ENCODE results near the gene NXT1. TPM values are rescaled to one million over a fixed set of nuclear protein-coding genes. Genes with fewer than 3 reads are reported as not detected.

The NXT1 gene
- total RNA-seq, 2 experiments from 2014 or later, result 34.0 to 48.3 TPM

DNA sequence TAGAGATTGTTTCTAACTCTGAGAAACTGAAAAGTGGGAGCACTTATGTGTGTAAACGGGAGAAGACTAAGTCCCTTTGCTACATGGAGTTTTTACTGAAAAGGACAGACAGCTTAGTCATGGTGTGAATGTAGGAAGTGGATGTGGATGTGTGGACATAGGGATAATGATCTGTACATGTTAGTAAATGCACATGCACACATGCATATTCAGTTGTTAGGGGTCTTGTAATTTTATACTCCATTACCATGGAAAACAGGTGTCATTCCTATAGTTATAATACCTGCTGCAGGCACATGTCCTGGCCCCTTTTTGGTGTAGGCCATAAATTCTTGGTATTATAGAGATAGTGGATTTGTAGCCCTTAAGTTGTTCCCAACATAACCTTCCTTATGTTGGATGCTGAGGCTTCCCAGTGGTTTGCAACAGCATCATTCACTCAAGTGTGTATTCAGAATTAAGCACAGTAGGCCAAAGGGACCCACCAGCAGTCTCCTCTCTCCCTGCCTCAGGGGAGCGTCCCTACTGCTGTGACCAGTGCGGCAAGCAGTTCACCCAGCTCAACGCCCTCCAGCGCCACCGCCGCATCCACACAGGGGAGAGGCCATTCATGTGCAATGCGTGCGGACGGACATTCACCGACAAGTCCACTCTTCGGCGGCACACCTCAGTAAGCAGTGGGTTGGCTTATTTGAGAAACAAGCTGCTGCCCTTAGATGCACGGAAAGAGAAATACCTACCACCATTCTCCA lies 18.7 kb downstream of the NXT1 start:
- Mint-ChIP-seq H3K27ac (no peak overlapping the region), H3K36me3 (peaks cover 56% of the 10 kb centered on the region), H3K4me1 (peaks cover 36% of the 10 kb centered on the region), H3K4me3 (no peak overlapping the region), H3K9me3 (ENCODE audit: low read depth) (no peaks in the 10 kb centered on the region), H3K27me3 (no peaks in the 10 kb centered on the region)
- ATAC-seq (no peak), DNase-seq (no peak)
- CTCF ChIA-PET, result no interaction called here

DNA sequence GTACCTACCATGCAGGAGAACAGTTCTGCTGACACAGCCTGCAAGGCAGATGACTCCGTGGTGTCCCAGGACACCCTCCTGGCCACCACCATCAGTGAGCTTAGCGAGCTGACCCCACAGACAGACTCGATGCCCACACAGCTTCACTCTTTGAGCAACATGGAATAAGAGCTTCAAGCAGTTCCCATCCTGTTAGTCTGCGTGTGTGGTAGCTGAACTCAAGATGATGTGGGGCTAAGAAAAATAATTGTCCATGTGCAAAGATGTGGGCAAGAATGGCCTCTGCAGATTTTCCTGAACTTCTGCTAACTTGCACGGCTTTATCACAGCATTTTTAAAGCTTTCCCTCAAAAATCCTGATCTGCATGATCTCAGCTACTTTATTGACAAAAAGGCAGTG lies 19.7 kb downstream of the NXT1 start:
- no peak overlapping the region for H3K4me3 Mint-ChIP-seq
- CTCF ChIA-PET, result interaction anchor here (0.9 kb wide), 1 partner anchor 11 kb away, joined by 5 read pairs; no protein-coding TSS in a partner anchor
- H3K36me3 Mint-ChIP-seq, result peaks cover 55% of the 10 kb centered on the region
- no peaks in the 10 kb centered on the region for H3K27me3 Mint-ChIP-seq
- ATAC-seq, result no peak
- H3K9me3 Mint-ChIP-seq (ENCODE audit: low read depth), result no peaks in the 10 kb centered on the region
- peaks cover 26% of the 10 kb centered on the region for H3K4me1 Mint-ChIP-seq
- no peak for DNase-seq
- H3K27ac Mint-ChIP-seq, result no peak overlapping the region

DNA sequence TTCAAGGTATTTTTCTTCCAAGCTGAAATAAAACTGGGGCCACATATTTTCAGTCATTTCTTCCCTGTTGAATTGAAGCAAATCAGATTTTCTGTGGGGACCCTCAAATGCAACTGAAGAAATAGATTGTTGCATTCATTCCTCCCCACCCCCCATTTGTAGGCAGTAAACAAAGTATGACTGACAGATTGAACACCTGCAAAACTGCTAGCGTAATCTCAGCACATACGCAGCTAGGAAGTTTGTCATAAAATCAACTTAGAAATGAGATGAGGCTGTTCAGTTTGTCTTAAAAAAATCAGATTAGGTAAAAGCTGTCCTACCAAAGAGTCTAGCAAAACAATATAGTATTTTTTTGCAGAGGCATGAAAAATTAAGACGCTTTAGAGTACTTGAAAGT lies 20.3 kb downstream of the NXT1 start:
- Mint-ChIP-seq H3K9me3 (ENCODE audit: low read depth) (no peaks in the 10 kb centered on the region), H3K27me3 (no peaks in the 10 kb centered on the region), H3K4me3 (no peak overlapping the region), H3K36me3 (peaks cover 60% of the 10 kb centered on the region), H3K4me1 (peaks cover 28% of the 10 kb centered on the region), H3K27ac (peak overlapping the region; percentile 2)
- ATAC-seq (no peak), DNase-seq (no peak)
- CTCF ChIA-PET, result no interaction called here

DNA sequence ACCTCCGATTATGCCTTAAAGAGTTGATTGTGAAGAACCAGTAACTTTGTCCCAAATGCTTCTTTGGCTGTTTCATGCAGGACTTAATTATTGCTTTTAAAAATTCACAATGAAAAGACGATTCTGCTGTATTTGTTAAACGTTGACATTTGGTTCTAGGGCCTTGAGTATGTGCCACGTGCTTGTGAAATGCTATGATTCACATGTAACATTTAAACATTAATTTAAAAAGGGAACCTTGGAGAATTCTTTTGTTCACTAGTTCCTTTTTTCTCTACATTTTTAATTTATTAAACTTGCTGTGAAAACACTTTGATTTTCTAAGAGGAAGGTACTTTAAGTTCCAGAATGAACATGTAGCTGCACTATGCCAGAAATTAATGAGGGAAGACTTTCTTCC lies 20.9 kb downstream of the NXT1 start:
- peaks cover 22% of the 10 kb centered on the region for H3K4me1 Mint-ChIP-seq
- no peak overlapping the region for H3K27ac Mint-ChIP-seq
- H3K4me3 Mint-ChIP-seq, result no peak overlapping the region
- ATAC-seq (no peak), DNase-seq (no peak)
- CTCF ChIA-PET, result no interaction called here
- H3K36me3 Mint-ChIP-seq, result peaks cover 63% of the 10 kb centered on the region
- no peaks in the 10 kb centered on the region for H3K9me3 Mint-ChIP-seq (ENCODE audit: low read depth)
- H3K27me3 Mint-ChIP-seq, result no peaks in the 10 kb centered on the region

DNA sequence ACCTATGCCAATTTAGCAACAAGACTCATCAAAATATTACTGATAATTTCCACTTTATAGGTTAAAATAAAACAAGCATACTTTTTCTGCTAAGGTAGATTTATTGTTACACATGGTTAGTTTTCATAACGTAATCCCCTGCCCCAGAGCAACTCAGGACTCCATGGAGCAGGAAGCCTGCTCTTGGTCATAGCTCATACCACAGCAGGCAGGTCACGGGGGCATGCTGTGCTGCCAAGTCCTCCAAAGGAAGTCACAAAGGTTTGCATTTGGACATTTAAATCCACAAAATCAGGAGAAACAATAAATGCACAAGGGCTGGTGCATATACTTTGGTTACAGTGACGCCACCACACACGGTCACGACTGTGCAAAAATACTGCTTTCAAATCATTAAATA lies 23.9 kb downstream of the NXT1 start:
- Mint-ChIP-seq H3K27ac (no peak overlapping the region), H3K36me3 (peaks cover 61% of the 10 kb centered on the region), H3K4me1 (peaks cover 10% of the 10 kb centered on the region), H3K4me3 (no peak overlapping the region), H3K27me3 (no peaks in the 10 kb centered on the region), H3K9me3 (ENCODE audit: low read depth) (no peaks in the 10 kb centered on the region)
- CTCF ChIA-PET, result interaction anchor here (1.5 kb wide), 1 partner anchor 24 kb away, joined by 3 read pairs; the partner anchor contains the start of gene NXT1
- DNase-seq (no peak), ATAC-seq (no peak)

DNA sequence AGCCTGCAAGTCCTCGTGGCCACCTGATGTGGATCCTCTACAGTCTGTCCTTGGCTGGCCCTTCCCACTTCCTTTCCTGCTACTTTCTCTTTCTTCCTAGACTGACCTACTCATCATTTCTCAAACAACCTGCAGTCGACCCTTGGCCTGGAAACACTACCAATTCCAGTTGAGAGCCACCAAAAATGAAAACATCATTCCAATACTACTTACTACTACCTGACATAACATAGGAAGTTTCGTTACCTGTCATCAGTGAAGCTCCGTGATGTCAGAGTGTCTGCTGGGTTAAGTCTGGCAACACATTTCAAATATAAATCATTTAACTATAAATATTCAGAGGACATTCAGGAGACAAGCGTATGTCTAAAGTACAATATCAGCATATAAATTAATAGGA lies 25.2 kb downstream of the NXT1 start:
- CTCF ChIA-PET, result interaction anchor here (1.1 to 1.5 kb wide), 3 partner anchors 15 to 26 kb away, joined by 3 read pairs; partner anchors contain the start of gene NXT1
- DNase-seq, result no peak
- Mint-ChIP-seq H3K4me1 (peaks cover 10% of the 10 kb centered on the region), H3K27ac (peak overlapping the region; percentile 7), H3K9me3 (ENCODE audit: low read depth) (no peaks in the 10 kb centered on the region), H3K27me3 (no peaks in the 10 kb centered on the region), H3K4me3 (no peak overlapping the region), H3K36me3 (peaks cover 55% of the 10 kb centered on the region)
- no peak for ATAC-seq

DNA sequence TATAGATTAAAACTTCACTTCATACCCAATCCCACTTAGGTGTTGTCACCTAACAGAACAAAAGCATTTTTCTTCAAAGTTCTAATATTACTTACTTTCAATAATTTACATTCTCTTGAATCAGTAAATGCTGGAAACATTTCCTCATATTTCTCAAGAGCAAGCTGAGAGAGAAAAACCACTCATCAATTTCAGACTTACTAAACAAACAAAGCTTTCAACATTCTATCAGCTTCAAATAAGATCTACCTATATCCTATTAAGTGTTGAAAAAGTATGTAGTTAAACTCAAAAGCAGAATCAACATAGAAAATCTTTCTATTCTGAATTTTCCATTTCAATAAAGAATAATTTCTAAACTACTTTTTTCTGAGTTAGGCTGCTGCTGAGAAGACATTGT lies 29.2 kb downstream of the NXT1 start:
- Mint-ChIP-seq H3K4me3 (no peak overlapping the region), H3K27ac (no peak overlapping the region), H3K4me1 (peaks cover 23% of the 10 kb centered on the region), H3K9me3 (ENCODE audit: low read depth) (no peaks in the 10 kb centered on the region), H3K36me3 (peaks cover 59% of the 10 kb centered on the region), H3K27me3 (no peaks in the 10 kb centered on the region)
- CTCF ChIA-PET, result no interaction called here
- ATAC-seq (no peak), DNase-seq (no peak)

DNA sequence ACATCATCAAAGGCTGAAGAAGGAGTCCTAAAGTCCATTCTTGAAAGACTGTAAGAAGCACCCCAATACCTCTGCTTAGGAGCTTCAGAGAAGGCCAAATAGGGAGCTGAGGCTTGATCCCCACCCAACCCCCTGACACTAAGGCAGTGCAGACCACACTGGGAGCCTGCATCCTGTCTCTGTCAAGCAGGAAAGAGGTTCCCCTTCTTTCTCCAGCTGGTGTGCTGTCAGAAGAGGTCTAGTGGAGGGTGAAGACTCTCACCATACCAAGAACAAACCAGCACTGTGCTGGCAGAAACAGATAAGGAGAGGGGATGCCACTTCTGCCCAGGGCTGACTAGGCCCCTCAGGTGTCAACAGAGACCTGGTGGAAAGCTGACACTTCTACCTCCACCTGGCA lies 31.3 kb downstream of the NXT1 start:
- no peak overlapping the region for H3K27ac Mint-ChIP-seq
- peaks cover 3% of the 10 kb centered on the region for H3K9me3 Mint-ChIP-seq (ENCODE audit: low read depth)
- peaks cover 58% of the 10 kb centered on the region for H3K36me3 Mint-ChIP-seq

DNA sequence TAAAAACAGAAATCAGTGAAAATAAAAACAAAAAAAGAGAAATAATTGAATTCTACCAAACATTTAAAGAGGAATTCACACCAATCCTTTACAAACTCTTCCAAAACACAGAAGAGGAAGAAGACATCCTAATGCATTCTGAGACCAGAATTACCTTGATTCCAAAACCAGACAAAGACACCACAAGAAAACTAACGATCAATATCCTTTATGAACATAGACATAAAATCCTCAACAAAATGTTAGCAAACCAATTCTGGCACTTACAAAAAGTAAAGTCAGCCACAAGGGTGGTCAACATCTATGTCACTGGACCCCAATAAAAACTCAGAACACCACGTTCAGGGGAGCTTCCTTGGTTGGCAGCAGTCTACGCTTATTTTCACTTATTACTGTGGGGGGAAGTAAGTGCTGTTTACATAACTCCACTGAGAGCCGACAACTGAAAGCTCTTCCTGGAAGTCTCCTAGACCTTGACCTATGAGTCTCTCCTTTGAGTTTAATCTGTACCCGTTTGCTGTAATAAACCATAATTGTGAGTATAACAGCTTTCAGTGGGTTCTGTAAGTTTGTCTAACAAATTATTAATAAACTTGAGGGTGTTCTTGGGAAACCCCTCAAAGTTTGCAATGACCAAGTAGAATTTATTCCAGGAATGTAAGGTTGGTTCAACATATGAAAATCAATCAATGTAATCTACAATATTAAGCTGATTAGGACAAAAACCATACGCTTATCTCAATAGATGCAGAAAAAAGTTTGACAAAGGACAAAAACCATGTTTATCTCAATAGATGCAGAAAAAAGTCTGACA lies 35.9 kb downstream of the NXT1 start:
- H3K4me3 Mint-ChIP-seq, result no peak overlapping the region
- no peaks in the 10 kb centered on the region for H3K27me3 Mint-ChIP-seq
- peaks cover 71% of the 10 kb centered on the region for H3K36me3 Mint-ChIP-seq
- H3K27ac Mint-ChIP-seq, result no peak overlapping the region
- CTCF ChIA-PET, result no interaction called here
- DNase-seq, result no peak
- peaks cover 20% of the 10 kb centered on the region for H3K4me1 Mint-ChIP-seq
- peaks cover 3% of the 10 kb centered on the region for H3K9me3 Mint-ChIP-seq (ENCODE audit: low read depth)
- ATAC-seq, result no peak

More for the DNA sequence above, 31.3 kb downstream of the NXT1 start:
- ATAC-seq (no peak), DNase-seq (no peak)
- no peak overlapping the region for H3K4me3 Mint-ChIP-seq
- no peaks in the 10 kb centered on the region for H3K27me3 Mint-ChIP-seq
- peaks cover 21% of the 10 kb centered on the region for H3K4me1 Mint-ChIP-seq
- CTCF ChIA-PET, result no interaction called here

DNA sequence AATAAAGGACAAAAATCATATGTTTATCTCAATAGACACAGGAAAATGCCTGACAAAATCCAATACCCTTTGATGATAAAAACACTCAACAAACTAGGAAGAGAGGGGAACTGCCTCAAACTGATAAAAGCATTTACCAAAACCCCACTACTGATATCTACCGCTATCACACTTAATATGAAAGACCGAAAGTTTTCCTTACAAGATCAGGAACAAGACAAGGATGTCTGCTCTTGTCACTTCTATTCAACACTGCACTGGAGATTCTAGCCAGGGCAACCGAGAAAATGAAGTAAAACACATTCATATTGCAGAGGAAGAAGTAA lies 36.5 kb downstream of the NXT1 start:
- H3K4me1 Mint-ChIP-seq, result peaks cover 14% of the 10 kb centered on the region
- H3K27ac Mint-ChIP-seq, result no peak overlapping the region
- DNase-seq (no peak), ATAC-seq (no peak)
- peaks cover 3% of the 10 kb centered on the region for H3K9me3 Mint-ChIP-seq (ENCODE audit: low read depth)
- no peaks in the 10 kb centered on the region for H3K27me3 Mint-ChIP-seq
- no peak overlapping the region for H3K4me3 Mint-ChIP-seq
- H3K36me3 Mint-ChIP-seq, result peaks cover 73% of the 10 kb centered on the region
- CTCF ChIA-PET, result no interaction called here

DNA sequence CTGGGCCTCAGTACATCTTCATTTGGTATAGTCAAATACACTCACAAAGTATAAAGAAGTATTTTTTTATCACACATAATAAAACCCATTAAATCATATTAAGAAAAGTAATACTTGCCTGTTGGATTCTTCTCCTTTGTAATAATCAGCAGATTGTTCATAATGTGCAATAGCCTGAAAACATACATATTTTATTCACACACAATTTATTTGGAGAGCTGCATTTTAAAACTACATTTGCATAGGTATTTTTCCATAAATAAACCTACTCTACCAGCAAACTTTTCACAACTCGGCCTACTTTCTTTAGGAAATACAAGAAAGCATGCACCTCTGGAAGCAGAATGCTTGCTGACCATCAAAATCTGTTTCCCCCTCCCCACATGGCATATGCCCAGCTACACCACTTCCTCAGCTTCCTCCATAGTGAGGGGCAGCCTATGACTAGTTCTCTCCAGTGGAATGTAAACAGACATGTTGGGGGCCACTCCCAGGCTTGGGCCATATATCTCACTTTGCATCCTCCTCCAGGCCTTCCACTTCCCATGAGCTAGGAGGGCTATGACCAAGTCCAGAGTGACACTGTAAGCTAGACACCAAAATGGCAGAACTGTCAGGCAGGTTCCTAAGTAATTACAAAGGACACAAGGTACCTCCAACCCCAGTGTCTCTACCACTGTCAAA lies 39.6 kb downstream of the NXT1 start:
- ATAC-seq (no peak), DNase-seq (no peak)
- CTCF ChIA-PET, result interaction anchor here (0.6 to 2.3 kb wide), 2 partner anchors 9 to 31 kb away, joined by 3 to 7 read pairs; partner anchors contain the start of gene NAPB
- Mint-ChIP-seq H3K4me1 (peaks cover 9% of the 10 kb centered on the region), H3K27ac (no peak overlapping the region), H3K27me3 (no peaks in the 10 kb centered on the region), H3K36me3 (peaks cover 64% of the 10 kb centered on the region), H3K4me3 (no peak overlapping the region), H3K9me3 (ENCODE audit: low read depth) (peaks cover 3% of the 10 kb centered on the region)

DNA sequence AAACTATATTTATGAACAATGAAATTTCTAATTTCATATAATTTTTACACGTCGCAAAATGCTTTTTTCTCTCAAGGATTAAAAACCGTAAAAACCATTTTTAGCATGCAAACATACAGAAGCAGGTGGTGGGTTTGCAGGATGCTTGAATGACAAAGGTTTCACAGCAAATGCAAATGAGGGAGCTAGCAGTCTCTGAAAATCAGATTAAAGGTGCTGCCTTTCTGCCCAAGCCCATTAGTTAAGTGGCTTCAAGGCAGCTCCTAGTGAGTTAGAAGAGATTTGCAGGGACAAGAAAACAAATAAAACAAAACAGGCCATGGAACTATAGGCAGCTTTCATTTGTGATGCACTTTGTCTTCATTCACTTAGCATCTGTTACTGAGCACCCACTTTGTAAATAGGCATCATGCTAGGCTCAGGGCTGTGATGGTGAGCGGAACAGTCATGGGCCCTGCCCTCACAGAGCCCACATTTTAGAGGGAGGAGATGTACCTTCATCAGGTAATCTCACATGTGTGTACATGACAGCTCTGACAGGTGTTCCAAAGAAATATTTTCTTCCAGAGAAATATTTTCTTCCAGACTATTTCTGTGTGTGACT lies 41.2 kb downstream of the NXT1 start:
- H3K4me3 Mint-ChIP-seq, result no peak overlapping the region
- ATAC-seq, result no peak
- peaks cover 54% of the 10 kb centered on the region for H3K36me3 Mint-ChIP-seq
- CTCF ChIA-PET, result interaction anchor here (2.3 kb wide), 1 partner anchor 30 kb away, joined by 7 read pairs; the partner anchor contains the start of gene NAPB
- no peaks in the 10 kb centered on the region for H3K27me3 Mint-ChIP-seq
- H3K9me3 Mint-ChIP-seq (ENCODE audit: low read depth), result no peaks in the 10 kb centered on the region
- H3K4me1 Mint-ChIP-seq, result peaks cover 8% of the 10 kb centered on the region
- no peak for DNase-seq
- no peak overlapping the region for H3K27ac Mint-ChIP-seq

DNA sequence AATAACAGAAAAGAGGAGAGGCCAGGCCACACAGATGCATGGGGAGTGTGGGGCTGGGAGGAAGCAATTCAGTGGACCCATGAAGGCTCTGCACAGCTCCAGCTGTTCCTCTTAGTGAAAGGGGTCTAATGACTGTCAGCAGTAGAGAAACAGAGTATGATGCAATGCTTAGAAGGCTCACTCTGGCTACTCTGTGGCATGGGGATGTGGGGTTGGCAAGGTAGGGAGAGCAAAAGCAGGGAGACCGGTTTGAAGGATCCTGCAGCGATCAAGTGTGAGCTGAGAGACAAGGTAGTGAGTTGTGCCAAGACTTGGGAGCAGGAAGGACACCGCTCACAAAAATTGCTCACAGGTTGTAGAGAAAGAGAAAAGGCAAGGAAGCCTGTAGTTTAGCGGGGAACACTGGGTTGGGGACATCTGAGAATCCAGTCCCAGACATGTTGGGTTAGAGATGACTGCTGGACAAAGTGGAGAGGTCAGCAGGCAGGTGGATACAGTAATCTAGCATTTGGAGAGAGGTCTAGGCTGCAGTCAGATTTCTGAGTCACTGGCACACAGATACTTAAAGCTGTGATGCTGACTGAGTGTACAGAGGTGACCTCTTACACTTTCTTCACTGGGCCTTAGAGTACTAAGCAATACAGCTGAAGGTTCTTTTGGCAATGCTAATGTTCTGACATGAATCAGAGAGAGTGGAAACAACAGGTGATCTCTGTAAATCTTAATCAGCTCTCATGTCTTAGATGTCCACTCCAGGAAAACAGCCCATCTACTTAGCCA lies 43.6 kb downstream of the NXT1 start:
- peak overlapping the region; percentile 33 for H3K27ac Mint-ChIP-seq
- no peaks in the 10 kb centered on the region for H3K27me3 Mint-ChIP-seq
- CTCF ChIA-PET, result no interaction called here
- H3K9me3 Mint-ChIP-seq (ENCODE audit: low read depth), result no peaks in the 10 kb centered on the region
- no peak for DNase-seq
- no peak for ATAC-seq
- no peak overlapping the region for H3K4me3 Mint-ChIP-seq
- peaks cover 29% of the 10 kb centered on the region for H3K4me1 Mint-ChIP-seq
- H3K36me3 Mint-ChIP-seq, result peaks cover 43% of the 10 kb centered on the region
